ENCODE data around the gene SHC2.

DNA sequence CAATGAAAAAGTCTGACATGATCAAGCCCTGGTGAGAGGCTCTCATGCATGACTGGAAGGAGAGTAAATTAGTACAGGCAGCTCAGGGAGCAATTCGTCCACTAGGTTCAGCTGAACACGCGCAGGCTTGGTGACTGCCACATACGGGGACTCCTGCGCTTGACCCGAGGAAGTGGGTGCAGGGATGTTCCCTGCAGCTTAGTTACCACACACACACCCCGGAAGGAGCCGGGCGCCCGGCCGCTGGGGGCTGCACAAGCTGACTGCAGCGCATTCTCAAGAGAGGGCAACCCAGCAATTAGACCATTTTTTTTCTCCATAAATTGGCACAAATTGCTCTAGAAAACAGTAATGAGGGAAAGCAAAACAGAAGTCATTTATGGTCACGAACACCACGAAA lies 93.3 kb downstream of the SHC2 start:
- no peak for TF ChIP-seq CTCF (IDR thresholded peaks at IDR 0.05)
- no peak for TF ChIP-seq POLR2A (IDR thresholded peaks at IDR 0.05)
